HEK293 (cell line): ENCODE results near the gene ZNF23.

ENCODE experiments used
- CTCF ChIA-PET: fragments of 350-600 bp; formaldehyde crosslinking; extraction: SDS; loops from one replicate; lab custom pipeline; 2021; ENCODE audit warnings: antibody characterized with exemption; lab: Yijun Ruan, JAX
- POLR2A ChIA-PET: fragments of 300-600 bp; formaldehyde crosslinking; extraction: SDS; loops from one replicate; lab custom pipeline; 2020; ENCODE audit warnings: antibody characterized with exemption, inconsistent platforms; lab: Yijun Ruan, JAX
- H3K27ac ChIP-seq: fragments of 200-500 bp; sonication (Bioruptor generic); 2 replicates; pipeline ENCODE4 v1.5.1; 2014; ENCODE audit warnings: low read depth, low read length, control low read depth, inconsistent platforms; ENCODE audit errors: extremely low read depth
- H3K36me3 ChIP-seq, 2 experiments: fragments of 200-500 bp in 1 of 2; sonication (Bioruptor generic) in 1 of 2; 1 replicate in 1 of 2; 2 replicates in 1 of 2; pipeline ENCODE4 v1.5.1; 2014 to 2017; ENCODE audit warnings: inconsistent platforms in 2 of 2, low read length in 2 of 2; ENCODE audit not compliant: control insufficient read depth in 2 of 2, insufficient read depth in 1 of 2
- H3K4me1 ChIP-seq: fragments of 200-500 bp; sonication (Bioruptor generic); 2 replicates; pipeline ENCODE4 v1.5.1; 2014; ENCODE audit warnings: mild to moderate bottlenecking, low read length, inconsistent platforms; ENCODE audit not compliant: control insufficient read depth, insufficient read depth
- H3K4me3 ChIP-seq: 2 replicates; pipeline ENCODE4 v1.5.1; 2011; ENCODE audit warnings: low read depth, mild to moderate bottlenecking, control low read depth, low read length, moderate library complexity
- H3K9me3 ChIP-seq: fragments of 200-500 bp; sonication (Bioruptor generic); 2 replicates; pipeline ENCODE4 v1.5.1; 2014; ENCODE audit warnings: low read depth, low read length, inconsistent platforms; ENCODE audit not compliant: control insufficient read depth, insufficient read depth
- BCL6B ChIP-seq: fragments of 450-650 bp; formaldehyde crosslinking; IDR thresholded peaks from 2 replicates; pipeline ENCODE4 v1.5.1; 2017; ENCODE audit warnings: missing biosample characterization, missing genetic modification characterization
- MYNN ChIP-seq: fragments of 450-650 bp; formaldehyde crosslinking; IDR thresholded peaks from 2 replicates; pipeline ENCODE4 v1.5.1; 2016; ENCODE audit warnings: missing biosample characterization, missing genetic modification characterization, borderline replicate concordance
- PRDM10 ChIP-seq: fragments of 450-650 bp; formaldehyde crosslinking; IDR thresholded peaks from 2 replicates; pipeline ENCODE4 v1.5.1; 2016; ENCODE audit warnings: missing biosample characterization, missing genetic modification characterization
- ZBTB17 ChIP-seq: fragments of 450-650 bp; formaldehyde crosslinking; IDR thresholded peaks from 2 replicates; pipeline ENCODE4 v1.5.1; 2016; ENCODE audit warnings: missing biosample characterization, missing genetic modification characterization
- ZBTB20 ChIP-seq: fragments of 450-650 bp; formaldehyde crosslinking; IDR thresholded peaks from 2 replicates; pipeline ENCODE4 v1.5.1; 2016; ENCODE audit warnings: missing biosample characterization, missing genetic modification characterization
- ZNF146 ChIP-seq: fragments of 450-650 bp; formaldehyde crosslinking; IDR thresholded peaks from 2 replicates; pipeline ENCODE4 v1.5.1; 2016; ENCODE audit warnings: missing biosample characterization, missing genetic modification characterization
- ZNF16 ChIP-seq: fragments of 450-650 bp; formaldehyde crosslinking; IDR thresholded peaks from 2 replicates; pipeline ENCODE4 v1.5.1; 2016; ENCODE audit warnings: low read depth, missing biosample characterization, missing genetic modification characterization
- ZNF23 ChIP-seq: fragments of 450-650 bp; formaldehyde crosslinking; IDR thresholded peaks from 2 replicates; pipeline ENCODE4 v1.5.1; 2016; ENCODE audit warnings: missing biosample characterization, missing genetic modification characterization, borderline replicate concordance
- ZNF280D ChIP-seq: fragments of 450-650 bp; formaldehyde crosslinking; IDR thresholded peaks from 2 replicates; pipeline ENCODE4 v1.5.1; 2016; ENCODE audit warnings: missing biosample characterization, missing genetic modification characterization
- ZNF341 ChIP-seq: fragments of 450-650 bp; formaldehyde crosslinking; IDR thresholded peaks from 2 replicates; pipeline ENCODE4; 2016; ENCODE audit warnings: low read depth, missing biosample characterization, missing genetic modification characterization
- ZNF518A ChIP-seq: fragments of 450-650 bp; formaldehyde crosslinking; conservative IDR thresholded peaks from 2 replicates; pipeline ENCODE4 v1.5.1; 2016; ENCODE audit warnings: low read depth, missing biosample characterization, missing genetic modification characterization
- ZNF654 ChIP-seq: fragments of 450-650 bp; formaldehyde crosslinking; IDR thresholded peaks from 2 replicates; pipeline ENCODE4 v1.5.1; 2016; ENCODE audit warnings: low read depth, missing biosample characterization, missing genetic modification characterization

Gene ZNF23

GRCh38 chr16:71482569-71482968 lies 20.5 kb upstream of the ZNF23 start (continued):
- no peak for TF ChIP-seq ZNF23
- TF ChIP-seq, all 188 proteins: peak for 0

GRCh38 chr16:71480956-71481355 lies 18.9 kb upstream of the ZNF23 start:
- no peak for TF ChIP-seq MYNN
- Histone ChIP-seq H3K4me1 (no peaks in the 10 kb centered on the region), H3K27ac (no peak overlapping the region), H3K9me3 (no peaks in the 10 kb centered on the region), H3K4me3 (no peak overlapping the region), H3K36me3 (peaks cover 0 to 28% of the 10 kb centered on the region in 2 experiments; a peak in 1 of 3 replicates)
- ChIA-PET POLR2A (no interaction called here), CTCF (interaction anchor here (0.7 to 2.3 kb wide), 4 partner anchors 11 to 131 kb away, joined by 3 to 12 read pairs (median 8); no protein-coding TSS in a partner anchor)

GRCh38 chr16:71479420-71479819 lies 17.4 kb upstream of the ZNF23 start:
- H3K9me3 ChIP-seq: no peaks in the 10 kb centered on the region
- H3K4me1 ChIP-seq: no peaks in the 10 kb centered on the region
- peaks cover 0 to 39% of the 10 kb centered on the region in 2 experiments; a peak in 1 of 3 replicates for H3K36me3 ChIP-seq
- H3K4me3 ChIP-seq: no peak overlapping the region
- H3K27ac ChIP-seq: no peak overlapping the region
- TF ChIP-seq PRDM10 (tag by site-specific recombination) (0 out of 2 replicates have a peak, but pooled peaks have one; percentile 33), ZBTB20 (tag by site-specific recombination) (no peak), ZNF16 (tag by site-specific recombination) (no peak), ZNF280D (tag by site-specific recombination) (no peak), ZNF518A (no peak), ZNF654 (peak; percentile 26), ZNF341 (no peak), ZNF146 (tag by site-specific recombination) (no peak), BCL6B (tag by site-specific recombination) (peak; percentile 99), ZBTB17 (peak; percentile 74)
- CTCF ChIA-PET: interaction anchor here (0.7 to 2.3 kb wide), 15 partner anchors 9 to 132 kb away, joined by 3 to 13 read pairs (median 5); partner anchors contain the start of gene ZNF23
- POLR2A ChIA-PET: interaction anchor here (0.5 to 1.1 kb wide), 2 partner anchors 12 to 17 kb away, joined by 3 read pairs; partner anchors contain the start of gene ZNF23
